GM23338 (cell line): ENCODE measurements around the gene DDIT3.

ENCODE experiments used
- CREB1 ChIP-seq: fragments of 250-450 bp; sonication (Bioruptor Pico); IDR thresholded peaks from 2 replicates; pipeline ENCODE4 v1.5.0; 2020; ENCODE audit warnings: low read depth, mild to moderate bottlenecking, moderate library complexity
- CTCF ChIP-seq, 2 experiments: fragments of 200-600 bp in 1 of 2; sonication (generic) in 1 of 2; conservative IDR thresholded peaks; 2 replicates each; pipeline versions ENCODE4 v1.5.1 to v1.6.1; 2016 to 2017; ENCODE audit warnings: antibody characterized with exemption in 2 of 2, low read depth in 2 of 2, mild to moderate bottlenecking in 2 of 2, moderate library complexity in 1 of 2
- EZH2 ChIP-seq: fragments of 200-600 bp; sonication (generic); IDR thresholded peaks from one replicate; pipeline ENCODE4 v1.8.0; 2017; ENCODE audit warnings: antibody characterized with exemption, mild to moderate bottlenecking, low read depth; ENCODE audit not compliant: unreplicated experiment
- EZH2phosphoT487 ChIP-seq: fragments of 200-600 bp; sonication (generic); IDR thresholded peaks from one replicate; pipeline ENCODE4 v1.8.1; 2018; ENCODE audit warnings: antibody characterized with exemption; ENCODE audit not compliant: unreplicated experiment
- POLR2AphosphoS5 ChIP-seq: IDR thresholded peaks from 2 replicates; pipeline ENCODE4 v1.6.1; 2016; ENCODE audit warnings: antibody characterized with exemption, low read depth
- REST ChIP-seq: IDR thresholded peaks from one replicate; pipeline ENCODE4 v1.6.1; 2018; ENCODE audit warnings: antibody characterized with exemption; ENCODE audit not compliant: unreplicated experiment
- ZNF331 ChIP-seq: fragments of 250-450 bp; sonication (Bioruptor Pico); IDR thresholded peaks from 2 replicates; pipeline ENCODE4 v1.5.0; 2020; ENCODE audit warnings: low read depth, mild to moderate bottlenecking, moderate library complexity
- ZNF462 ChIP-seq: fragments of 250-450 bp; sonication (Bioruptor Pico); IDR thresholded peaks from 2 replicates; pipeline ENCODE4 v1.5.0; 2020; ENCODE audit warnings: mild to moderate bottlenecking, moderate library complexity

- TF ChIP-seq CTCF (conservative IDR thresholded peaks at IDR 0.05; ENCODE audit: low read depth in 2 of 2) (no peak), EZH2phosphoT487 (no peak), REST (no peak), EZH2 (no peak), POLR2AphosphoS5 (no peak), CREB1 (no peak), ZNF331 (CRISPR knock-in tag) (no peak), ZNF462 (CRISPR knock-in tag) (no peak)
Observed at GRCh38 chr12:57470970-57471656, 49.2 kb downstream of the DDIT3 start.
